ENCODE results near the gene PTPRQ.

GRCh38 chr12:80469681-80470080, 25.6 kb downstream of the PTPRQ start:
- TF ChIP-seq ZSCAN32 (CRISPR knock-in tag; IDR thresholded peaks at IDR 0.05) (no peak), ZNF41 (CRISPR knock-in tag; conservative IDR thresholded peaks at IDR 0.05) (no peak), REST (IDR thresholded peaks at IDR 0.05; ENCODE audit: borderline replicate concordance) (no peak), REST (CRISPR knock-in tag; IDR thresholded peaks at IDR 0.05; ENCODE audit: low read depth) (no peak)

Measured in K562 (cell line).